ENCODE data around the gene SBF2.

SBF2 gene

GRCh38 chr11:9842923-9843322 lies 451.1 kb downstream of the SBF2 start:
- H3K27me3 ChIP-seq (ENCODE audit: control insufficient read depth, insufficient read depth, low read length): no peaks in the 10 kb centered on the region
- H3K9me3 ChIP-seq (ENCODE audit: control insufficient read depth, insufficient read depth, low read length): no peaks in the 10 kb centered on the region
- no peak overlapping the region for H3K27ac ChIP-seq (ENCODE audit: low read depth, low read length)
- peaks cover 24% of the 10 kb centered on the region for H3K36me3 ChIP-seq (ENCODE audit: control insufficient read depth, insufficient read depth, low read length)
- no peak overlapping the region for H3K9ac ChIP-seq (ENCODE audit: low read depth, low read length)
- no peak overlapping the region for H3K4me3 ChIP-seq (ENCODE audit: low read depth, low read length)
- H3K4me1 ChIP-seq (ENCODE audit: control insufficient read depth, insufficient read depth, low read length): peaks cover 18% of the 10 kb centered on the region

DNA sequence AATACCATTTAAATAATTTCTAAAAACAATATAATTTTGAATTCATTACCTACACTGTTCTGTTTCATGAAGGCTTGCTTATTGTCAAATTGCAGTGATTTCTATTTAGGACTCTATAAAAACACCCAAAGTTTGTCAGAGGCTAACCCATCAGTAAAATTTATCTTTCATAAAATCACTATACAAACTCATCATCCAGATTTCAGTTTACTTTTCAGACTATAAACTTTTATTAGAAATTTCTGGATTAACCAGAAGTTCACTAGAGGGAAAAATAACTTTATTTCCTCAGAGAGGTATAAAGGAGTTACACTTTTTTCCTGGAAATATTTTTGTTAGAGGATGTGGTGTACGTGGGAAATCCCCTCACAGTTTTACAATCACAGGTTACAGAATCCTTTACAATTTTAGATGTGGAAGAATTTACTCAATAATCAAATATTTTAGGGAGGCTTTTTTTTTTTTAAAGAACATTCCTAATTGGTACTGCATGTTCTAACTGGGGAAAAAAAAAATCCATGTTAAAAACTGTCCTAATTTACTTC lies 453.5 kb downstream of the SBF2 start:
- Histone ChIP-seq H3K36me3 (ENCODE audit: control insufficient read depth, insufficient read depth, low read length) (peaks cover 9% of the 10 kb centered on the region; the same call in 1 of the 2 replicates), H3K9ac (ENCODE audit: low read depth, low read length) (no peak overlapping the region), H3K4me3 (ENCODE audit: low read depth, low read length) (no peak overlapping the region), H3K27me3 (ENCODE audit: control insufficient read depth, insufficient read depth, low read length) (no peaks in the 10 kb centered on the region), H3K4me1 (ENCODE audit: control insufficient read depth, insufficient read depth, low read length) (peaks cover 18% of the 10 kb centered on the region), H3K9me3 (ENCODE audit: control insufficient read depth, insufficient read depth, low read length) (no peaks in the 10 kb centered on the region), H3K27ac (ENCODE audit: low read depth, low read length) (no peak overlapping the region)

DNA sequence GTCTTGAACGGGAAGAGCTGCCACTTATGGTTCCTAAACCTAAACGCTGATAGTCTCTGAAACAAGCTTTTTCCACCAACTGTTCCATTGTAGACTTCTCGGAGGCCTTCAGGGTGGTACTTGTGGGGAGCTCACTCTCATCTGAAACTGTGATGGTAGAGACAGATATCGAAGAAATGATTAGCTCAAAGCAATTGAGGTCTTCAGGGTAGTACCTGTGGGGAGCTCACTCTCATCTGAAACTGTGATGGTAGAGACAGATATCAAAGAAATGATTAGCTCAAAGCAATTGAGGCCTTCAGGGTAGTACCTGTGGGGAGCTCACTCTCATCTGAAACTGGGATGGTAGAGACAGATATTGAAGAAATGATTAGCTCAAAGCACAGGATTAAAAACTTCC lies 454.5 kb downstream of the SBF2 start:
- peaks cover 18% of the 10 kb centered on the region for H3K4me1 ChIP-seq (ENCODE audit: control insufficient read depth, insufficient read depth, low read length)
- peak overlapping the region; percentile 54 for H3K27ac ChIP-seq (ENCODE audit: low read depth, low read length)
- no peak overlapping the region for H3K4me3 ChIP-seq (ENCODE audit: low read depth, low read length)
- peaks cover 9% of the 10 kb centered on the region; the same call in 1 of the 2 replicates for H3K36me3 ChIP-seq (ENCODE audit: control insufficient read depth, insufficient read depth, low read length)
- H3K9me3 ChIP-seq (ENCODE audit: control insufficient read depth, insufficient read depth, low read length): no peaks in the 10 kb centered on the region
- no peaks in the 10 kb centered on the region for H3K27me3 ChIP-seq (ENCODE audit: control insufficient read depth, insufficient read depth, low read length)
- no peak overlapping the region for H3K9ac ChIP-seq (ENCODE audit: low read depth, low read length)

DNA sequence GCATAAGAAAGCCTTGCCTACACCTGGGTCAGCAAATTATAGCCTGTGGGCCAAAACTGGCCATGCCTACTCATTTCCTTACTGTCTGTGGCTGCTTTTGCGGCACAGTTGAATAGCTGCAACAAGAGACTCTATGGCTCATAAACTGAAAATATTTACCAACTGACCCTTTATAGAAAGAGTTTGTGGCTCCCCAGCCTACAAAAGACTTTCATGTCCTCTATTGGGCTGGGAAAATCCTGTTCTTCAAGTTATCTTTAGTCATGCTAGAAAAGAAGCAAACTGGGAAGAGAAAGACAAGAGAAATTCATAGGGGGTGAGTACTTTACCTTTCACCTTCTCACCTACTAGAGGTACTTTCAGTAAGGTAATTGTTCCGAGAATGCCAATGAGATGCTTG lies 455.1 kb downstream of the SBF2 start:
- H3K4me1 ChIP-seq (ENCODE audit: control insufficient read depth, insufficient read depth, low read length): peaks cover 18% of the 10 kb centered on the region
- peak overlapping the region; percentile 54 for H3K27ac ChIP-seq (ENCODE audit: low read depth, low read length)
- no peaks in the 10 kb centered on the region for H3K27me3 ChIP-seq (ENCODE audit: control insufficient read depth, insufficient read depth, low read length)

DNA sequence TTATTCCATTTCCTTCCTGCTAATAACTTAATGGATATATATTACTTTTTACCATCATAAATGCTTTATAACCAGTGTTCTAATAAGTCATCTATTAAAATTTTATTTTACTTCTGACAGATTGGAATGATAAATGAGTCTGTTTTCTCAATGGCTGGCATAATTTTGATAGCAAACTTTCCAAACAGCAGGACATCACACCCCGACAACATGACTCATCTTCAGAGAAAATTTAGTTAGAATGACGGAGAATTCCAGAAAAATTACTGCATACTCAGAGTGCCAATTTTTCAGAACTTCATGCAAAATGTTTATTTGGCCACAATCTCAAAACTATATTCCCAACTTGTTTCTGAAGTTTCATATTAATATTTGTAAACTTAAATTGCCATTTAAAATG lies 455.8 kb downstream of the SBF2 start:
- Histone ChIP-seq H3K9me3 (ENCODE audit: control insufficient read depth, insufficient read depth, low read length) (no peaks in the 10 kb centered on the region), H3K27me3 (ENCODE audit: control insufficient read depth, insufficient read depth, low read length) (no peaks in the 10 kb centered on the region), H3K9ac (ENCODE audit: low read depth, low read length) (no peak overlapping the region), H3K4me1 (ENCODE audit: control insufficient read depth, insufficient read depth, low read length) (peaks cover 18% of the 10 kb centered on the region), H3K4me3 (ENCODE audit: low read depth, low read length) (no peak overlapping the region), H3K27ac (ENCODE audit: low read depth, low read length) (peak overlapping the region; percentile 54), H3K36me3 (ENCODE audit: control insufficient read depth, insufficient read depth, low read length) (peaks cover 9% of the 10 kb centered on the region; the same call in 1 of the 2 replicates)

More for the DNA sequence above, 455.1 kb downstream of the SBF2 start:
- peaks cover 9% of the 10 kb centered on the region; the same call in 1 of the 2 replicates for H3K36me3 ChIP-seq (ENCODE audit: control insufficient read depth, insufficient read depth, low read length)
- H3K4me3 ChIP-seq (ENCODE audit: low read depth, low read length): no peak overlapping the region
- no peaks in the 10 kb centered on the region for H3K9me3 ChIP-seq (ENCODE audit: control insufficient read depth, insufficient read depth, low read length)
- H3K9ac ChIP-seq (ENCODE audit: low read depth, low read length): no peak overlapping the region

DNA sequence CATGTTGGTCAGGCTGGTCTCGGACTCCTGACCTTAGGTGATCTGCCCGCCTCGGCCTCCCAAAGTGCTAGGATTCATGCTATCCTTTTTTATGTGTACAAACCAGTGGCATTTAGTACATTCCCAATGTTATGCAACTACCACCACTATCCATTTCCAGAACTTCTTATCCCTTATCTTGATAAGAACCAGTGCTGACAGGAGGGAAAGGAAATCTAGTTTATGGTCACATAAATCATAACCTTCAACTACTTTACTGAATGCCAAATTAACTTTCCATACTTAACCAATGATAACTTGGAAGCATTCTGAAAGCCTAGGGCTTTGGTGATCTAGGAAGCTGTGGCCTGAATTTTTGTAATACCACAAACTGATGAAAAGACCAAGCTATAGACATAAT lies 459.7 kb downstream of the SBF2 start:
- Histone ChIP-seq H3K4me1 (ENCODE audit: control insufficient read depth, insufficient read depth, low read length) (peaks cover 13% of the 10 kb centered on the region), H3K9ac (ENCODE audit: low read depth, low read length) (no peak overlapping the region), H3K36me3 (ENCODE audit: control insufficient read depth, insufficient read depth, low read length) (0 out of 2 replicates have a peak, but pooled peaks cover 6% of the 10 kb centered on the region), H3K27me3 (ENCODE audit: control insufficient read depth, insufficient read depth, low read length) (no peaks in the 10 kb centered on the region), H3K4me3 (ENCODE audit: low read depth, low read length) (no peak overlapping the region), H3K27ac (ENCODE audit: low read depth, low read length) (no peak overlapping the region), H3K9me3 (ENCODE audit: control insufficient read depth, insufficient read depth, low read length) (no peaks in the 10 kb centered on the region)

- Histone ChIP-seq H3K27me3 (ENCODE audit: control insufficient read depth, insufficient read depth, low read length) (no peaks in the 10 kb centered on the region), H3K4me3 (ENCODE audit: low read depth, low read length) (no peak overlapping the region), H3K27ac (ENCODE audit: low read depth, low read length) (no peak overlapping the region)
Observed at GRCh38 chr11:9831122-9831521, 462.9 kb downstream of the SBF2 start.

DNA sequence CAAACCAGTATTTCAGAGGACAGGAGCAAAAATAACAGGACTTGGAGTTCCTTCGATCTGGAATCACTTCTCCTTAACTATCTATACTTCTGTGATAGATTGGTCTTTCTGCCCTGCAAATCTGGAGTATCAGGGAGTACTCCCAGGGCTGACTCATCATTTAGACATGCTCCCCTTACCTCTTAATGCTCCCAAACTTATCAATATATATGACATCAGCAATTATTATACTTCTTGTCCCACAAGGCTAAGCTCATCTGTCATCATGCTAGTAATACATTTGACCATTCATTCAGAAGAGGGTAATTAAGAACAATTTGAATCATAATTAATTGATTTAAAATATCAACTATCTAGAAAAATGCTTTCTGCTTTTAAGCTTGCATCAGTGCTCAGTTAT lies 466.3 kb downstream of the SBF2 start:
- H3K9me3 ChIP-seq (ENCODE audit: control insufficient read depth, insufficient read depth, low read length): no peaks in the 10 kb centered on the region
- no peak overlapping the region for H3K4me3 ChIP-seq (ENCODE audit: low read depth, low read length)
- H3K27ac ChIP-seq (ENCODE audit: low read depth, low read length): no peak overlapping the region
- H3K27me3 ChIP-seq (ENCODE audit: control insufficient read depth, insufficient read depth, low read length): no peaks in the 10 kb centered on the region
- H3K9ac ChIP-seq (ENCODE audit: low read depth, low read length): no peak overlapping the region
- H3K36me3 ChIP-seq (ENCODE audit: control insufficient read depth, insufficient read depth, low read length): 0 out of 2 replicates have a peak, but pooled peaks cover 6% of the 10 kb centered on the region
- H3K4me1 ChIP-seq (ENCODE audit: control insufficient read depth, insufficient read depth, low read length): peaks cover 8% of the 10 kb centered on the region; the same call in 1 of the 2 replicates

More at GRCh38 chr11:9831122-9831521, 462.9 kb downstream of the SBF2 start:
- Histone ChIP-seq H3K9ac (ENCODE audit: low read depth, low read length) (no peak overlapping the region), H3K36me3 (ENCODE audit: control insufficient read depth, insufficient read depth, low read length) (0 out of 2 replicates have a peak, but pooled peaks cover 6% of the 10 kb centered on the region), H3K9me3 (ENCODE audit: control insufficient read depth, insufficient read depth, low read length) (no peaks in the 10 kb centered on the region), H3K4me1 (ENCODE audit: control insufficient read depth, insufficient read depth, low read length) (no peaks in the 10 kb centered on the region)

- no peaks in the 10 kb centered on the region for H3K36me3 ChIP-seq (ENCODE audit: control insufficient read depth, insufficient read depth, low read length)
- no peak overlapping the region for H3K27ac ChIP-seq (ENCODE audit: low read depth, low read length)
Observed at GRCh38 chr11:9826390-9826789, 467.6 kb downstream of the SBF2 start.

GRCh38 chr11:9825895-9826294 lies 468.1 kb downstream of the SBF2 start:
- no peak overlapping the region for H3K9ac ChIP-seq (ENCODE audit: low read depth, low read length)
- no peaks in the 10 kb centered on the region for H3K36me3 ChIP-seq (ENCODE audit: control insufficient read depth, insufficient read depth, low read length)
- H3K27ac ChIP-seq (ENCODE audit: low read depth, low read length): no peak overlapping the region

More at GRCh38 chr11:9826390-9826789, 467.6 kb downstream of the SBF2 start:
- Histone ChIP-seq H3K4me1 (ENCODE audit: control insufficient read depth, insufficient read depth, low read length) (peaks cover 14% of the 10 kb centered on the region), H3K9ac (ENCODE audit: low read depth, low read length) (no peak overlapping the region), H3K4me3 (ENCODE audit: low read depth, low read length) (no peak overlapping the region), H3K27me3 (ENCODE audit: control insufficient read depth, insufficient read depth, low read length) (no peaks in the 10 kb centered on the region), H3K9me3 (ENCODE audit: control insufficient read depth, insufficient read depth, low read length) (no peaks in the 10 kb centered on the region)

DNA sequence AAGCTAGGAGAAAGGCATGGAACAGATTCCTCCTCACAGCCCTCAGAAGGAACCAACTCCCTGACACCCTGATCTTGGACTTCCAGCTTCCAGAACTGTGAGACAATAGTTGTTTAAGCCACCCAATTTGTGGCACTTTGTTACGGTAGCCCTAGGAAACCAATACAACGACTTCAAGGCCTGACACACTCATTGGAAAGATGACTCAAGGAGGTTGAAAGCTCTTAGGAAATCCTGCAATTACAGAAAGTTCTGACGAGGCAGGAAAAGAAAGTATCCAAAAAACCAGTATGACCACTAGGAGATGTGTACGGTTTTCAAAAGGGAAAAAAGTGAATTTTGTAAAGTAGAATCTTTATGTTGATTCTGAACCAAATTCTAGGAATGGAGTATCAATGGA lies 468.7 kb downstream of the SBF2 start:
- Histone ChIP-seq H3K4me1 (ENCODE audit: control insufficient read depth, insufficient read depth, low read length) (peaks cover 24% of the 10 kb centered on the region), H3K36me3 (ENCODE audit: control insufficient read depth, insufficient read depth, low read length) (no peaks in the 10 kb centered on the region), H3K9ac (ENCODE audit: low read depth, low read length) (no peak overlapping the region), H3K27me3 (ENCODE audit: control insufficient read depth, insufficient read depth, low read length) (no peaks in the 10 kb centered on the region), H3K9me3 (ENCODE audit: control insufficient read depth, insufficient read depth, low read length) (no peaks in the 10 kb centered on the region), H3K4me3 (ENCODE audit: low read depth, low read length) (no peak overlapping the region), H3K27ac (ENCODE audit: low read depth, low read length) (no peak overlapping the region)

More at GRCh38 chr11:9825895-9826294, 468.1 kb downstream of the SBF2 start:
- H3K4me3 ChIP-seq (ENCODE audit: low read depth, low read length): no peak overlapping the region
- no peaks in the 10 kb centered on the region for H3K9me3 ChIP-seq (ENCODE audit: control insufficient read depth, insufficient read depth, low read length)
- peaks cover 19% of the 10 kb centered on the region for H3K4me1 ChIP-seq (ENCODE audit: control insufficient read depth, insufficient read depth, low read length)
- no peaks in the 10 kb centered on the region for H3K27me3 ChIP-seq (ENCODE audit: control insufficient read depth, insufficient read depth, low read length)
